ENCODE data around the gene CCBE1.
"Not testable (repeated sequence)": the region's sequence is repeated elsewhere in the genome, so short reads cannot be mapped to it uniquely, and the experiment has no call there.

CCBE1 gene

DNA sequence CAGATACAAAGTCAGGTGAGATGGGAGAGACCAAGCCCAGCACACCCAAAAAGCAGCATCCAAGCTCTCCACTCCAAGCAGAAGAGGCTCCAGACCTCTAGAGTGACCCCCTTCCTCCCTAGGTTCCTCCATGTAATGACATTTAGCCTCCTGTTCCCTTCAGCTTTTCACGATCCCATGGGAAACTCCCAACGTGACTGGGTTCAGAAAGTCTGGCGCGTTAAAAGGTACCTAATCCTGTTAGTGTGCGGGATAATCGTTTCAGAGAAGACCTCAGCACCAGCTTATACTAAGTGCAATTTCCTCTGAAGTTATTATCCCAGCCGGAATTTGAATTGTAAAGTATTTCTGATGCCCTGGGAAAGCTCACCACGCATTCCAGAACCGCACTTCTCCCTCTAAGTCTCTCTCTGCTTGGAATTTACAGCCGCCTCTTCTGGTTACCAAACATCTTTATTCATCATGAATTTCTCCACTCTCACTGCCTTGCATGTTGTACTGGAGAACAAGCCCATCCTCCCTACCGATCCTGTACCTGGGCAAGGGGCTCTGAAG, 46.9 kb downstream of the CCBE1 start:
- no peak for DNase-seq

DNA sequence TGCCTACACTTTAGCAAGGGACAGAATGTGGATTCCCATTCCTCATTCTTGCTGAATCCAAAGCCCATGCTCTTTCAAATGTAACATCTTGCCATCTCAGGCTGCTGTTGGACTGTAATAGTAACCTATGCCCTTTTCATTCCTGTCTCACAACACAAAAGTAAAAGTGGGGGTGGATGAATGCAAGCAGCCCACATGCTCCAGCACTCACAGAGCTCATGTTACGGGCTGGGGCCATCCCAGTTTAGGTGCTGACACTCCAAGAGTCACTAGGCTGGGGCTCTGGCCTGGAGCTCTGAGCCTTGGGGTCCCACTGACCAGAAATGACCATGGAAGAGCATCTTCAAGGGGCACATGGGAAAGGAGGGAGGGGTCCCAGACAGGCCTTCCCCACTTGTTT, 47.6 kb downstream of the CCBE1 start:
- DNase-seq, result no peak

DNA sequence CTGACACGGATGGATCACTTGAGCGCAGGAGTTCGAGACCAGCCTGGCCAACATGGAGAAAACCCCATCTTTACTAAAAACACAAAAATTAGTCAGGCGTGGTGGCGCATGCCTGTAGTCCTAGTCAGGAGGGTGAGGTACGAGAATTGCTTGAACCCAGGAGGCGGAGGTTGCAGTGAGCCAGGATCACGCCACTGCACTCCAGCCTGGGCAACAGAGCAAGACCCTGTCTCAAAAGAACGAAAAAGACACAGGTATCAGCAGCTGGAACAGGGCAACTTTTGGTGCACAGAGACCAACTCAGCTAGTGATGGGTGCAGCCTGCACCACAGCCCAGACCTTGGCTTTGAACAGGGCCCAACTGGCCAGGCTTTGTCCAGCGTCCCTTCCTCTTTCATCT, 48.8 kb downstream of the CCBE1 start:
- DNase-seq, result not testable (repeated sequence)

DNA sequence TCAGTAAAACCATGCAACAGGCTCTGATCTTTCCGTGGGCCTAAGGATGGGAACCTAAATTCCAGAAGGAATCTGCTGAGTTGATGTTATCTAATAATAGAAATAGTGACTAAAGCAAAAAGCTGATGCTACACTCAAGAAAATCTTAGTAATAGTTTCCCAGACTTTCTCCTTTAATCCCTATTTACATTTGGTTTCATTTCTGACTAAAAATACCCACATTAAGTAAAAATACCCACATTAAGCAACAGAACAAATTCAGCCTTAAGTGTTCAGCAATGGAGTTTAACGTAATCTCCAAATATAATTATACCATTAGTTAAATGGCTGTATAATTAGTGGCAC, 50.3 kb downstream of the CCBE1 start:
- DNase-seq, result no peak

DNA sequence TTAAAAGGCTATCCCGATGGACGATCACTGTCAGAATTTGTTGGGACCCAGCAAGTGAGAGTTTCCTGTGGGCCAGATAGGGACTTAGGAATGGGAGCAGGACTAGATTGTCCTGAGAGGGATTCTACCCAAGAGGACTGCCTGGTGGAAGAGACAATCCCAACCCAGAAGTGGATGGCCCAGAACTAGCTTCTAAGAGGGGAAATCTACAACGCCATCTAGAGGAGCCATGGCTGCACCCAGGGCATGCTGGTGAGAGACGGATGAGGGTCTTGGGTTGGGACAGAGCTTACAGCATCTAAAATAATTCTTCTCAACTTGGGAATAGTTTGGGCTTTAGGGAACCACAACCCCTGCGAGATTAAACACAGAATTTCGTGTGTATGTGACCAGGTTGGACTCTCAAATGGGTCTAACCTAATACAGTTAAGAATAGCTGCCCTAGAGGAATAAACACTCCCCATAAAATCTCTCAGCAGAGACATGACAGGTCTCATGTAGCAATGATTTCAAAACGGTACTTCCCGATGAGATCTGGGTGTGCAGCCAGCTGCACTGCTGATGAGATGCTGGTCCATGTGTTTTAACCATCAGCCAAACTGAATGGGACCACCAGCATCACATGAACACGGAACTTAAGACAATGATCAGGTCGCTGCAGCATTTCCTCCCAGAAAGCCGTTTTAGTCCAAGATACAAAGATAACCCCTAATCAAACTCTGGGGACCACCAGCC, 50.8 kb downstream of the CCBE1 start:
- no peak for DNase-seq

DNA sequence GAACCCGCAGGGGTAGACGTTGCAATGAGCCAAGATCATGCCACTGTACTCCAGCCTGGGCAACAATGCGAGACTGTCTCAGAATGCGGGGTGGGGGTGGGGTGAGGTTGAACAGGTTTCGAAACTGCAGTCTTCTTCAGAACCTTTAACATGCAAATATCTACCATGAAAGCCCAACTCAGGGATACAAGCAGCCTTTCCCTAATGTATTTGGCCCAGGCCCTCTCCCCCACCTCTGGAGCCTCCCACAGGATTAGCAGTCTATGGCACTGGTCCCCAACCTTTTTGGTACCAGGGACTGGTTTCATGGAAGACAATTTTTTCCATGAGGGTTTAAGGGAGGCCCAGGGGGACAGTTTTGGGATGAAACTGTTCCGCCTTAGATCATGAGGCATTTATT, 53.5 kb downstream of the CCBE1 start:
- no peak for DNase-seq

DNA sequence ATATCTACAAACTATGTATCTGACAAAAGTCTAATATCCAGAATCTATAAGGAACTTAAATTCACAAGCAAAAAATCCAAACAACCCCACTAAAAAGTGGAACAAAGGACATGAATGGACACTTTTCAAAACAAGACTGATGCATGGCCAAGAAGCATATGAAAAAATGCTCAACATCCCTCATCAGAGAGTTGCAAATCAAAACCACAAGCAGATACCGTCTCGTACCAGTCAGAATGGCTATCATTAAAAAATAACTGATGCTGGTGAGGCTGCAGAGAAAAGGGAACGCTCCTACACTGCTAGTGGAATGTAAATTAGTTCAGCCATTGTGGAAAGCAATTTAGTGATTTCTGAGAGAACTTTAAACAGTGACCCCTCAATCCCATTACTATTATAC, 56.5 kb downstream of the CCBE1 start:
- DNase-seq, result no peak

DNA sequence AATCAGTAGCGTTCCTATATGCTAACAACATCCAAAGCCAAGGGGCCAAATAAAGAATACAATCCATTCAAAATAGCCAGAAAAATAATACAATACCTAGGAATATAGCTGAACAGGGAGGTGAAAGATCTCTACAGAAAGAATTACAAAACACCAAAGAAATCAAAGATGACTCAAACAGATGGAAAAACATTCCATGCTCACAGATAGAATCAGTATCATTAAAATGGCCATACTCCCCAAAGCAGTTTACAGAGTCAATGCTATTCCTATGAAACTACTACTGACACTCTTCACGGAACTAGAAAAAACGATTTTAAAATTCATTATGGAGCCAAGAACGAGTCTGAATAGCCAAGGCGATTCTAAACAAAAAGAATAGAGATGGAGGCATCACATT, 57.4 kb downstream of the CCBE1 start:
- DNase-seq, result no peak

DNA sequence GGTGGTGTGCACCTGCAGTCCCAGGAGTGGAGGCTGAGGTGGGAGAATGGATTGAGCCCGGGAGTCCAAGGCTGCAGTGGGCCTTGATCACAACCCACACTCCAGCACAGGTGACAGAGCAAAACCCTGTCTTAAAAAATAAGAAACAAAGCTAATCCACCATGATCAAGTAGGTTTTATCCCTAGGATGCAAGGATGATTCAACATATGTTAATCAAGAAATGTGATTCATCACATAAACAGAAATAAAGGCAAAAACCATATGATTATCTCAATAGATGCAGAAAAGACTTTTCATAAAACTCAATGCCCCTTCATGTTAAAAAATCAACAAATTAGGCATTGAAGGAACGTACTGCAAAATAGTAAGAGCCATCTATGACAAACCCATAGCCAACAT, 58.1 kb downstream of the CCBE1 start:
- DNase-seq, result no peak

DNA sequence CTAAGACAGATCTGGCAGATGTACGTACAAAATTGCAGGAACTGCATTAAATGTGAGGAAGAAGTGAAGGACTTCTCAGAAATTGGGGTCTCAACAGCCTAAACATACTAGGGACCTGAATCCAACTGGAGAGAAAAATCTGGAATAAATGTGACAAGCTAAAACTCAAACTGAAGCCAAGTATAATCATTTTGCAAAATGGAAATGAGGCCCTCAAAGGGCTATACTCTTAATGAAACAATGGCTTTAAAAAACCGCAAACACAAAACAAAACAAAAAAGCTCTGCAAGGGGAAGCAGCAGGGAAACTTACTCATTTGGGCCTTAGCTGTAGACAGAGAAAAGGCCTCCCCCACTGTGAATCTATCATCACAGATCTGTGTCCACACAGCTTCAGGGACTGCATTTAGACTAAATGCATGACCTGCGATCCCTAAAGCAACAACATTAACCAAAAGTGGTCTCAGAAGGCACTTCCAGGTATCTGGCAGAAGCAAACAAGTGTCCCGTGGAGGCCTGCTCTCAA, 63.2 kb downstream of the CCBE1 start:
- no peak for DNase-seq

DNA sequence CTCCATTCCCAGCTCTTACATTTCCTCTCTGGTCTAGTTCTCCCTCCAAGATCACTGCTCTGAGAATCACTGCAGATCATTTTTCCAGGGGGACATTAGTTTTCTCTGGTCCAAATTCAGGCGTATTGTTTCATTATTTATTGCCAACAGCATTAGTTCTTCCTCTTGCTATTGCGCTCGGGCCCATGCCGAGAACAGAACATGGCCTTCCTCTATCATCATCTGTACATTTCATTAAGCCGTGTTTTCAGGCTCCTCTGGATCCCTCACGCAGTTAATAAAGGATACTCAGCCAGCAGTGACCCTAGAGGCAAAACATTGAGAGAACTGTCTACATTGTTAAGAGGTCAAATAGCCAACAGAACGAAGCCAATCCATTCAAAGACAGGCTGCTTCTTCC, 63.9 kb downstream of the CCBE1 start:
- DNase-seq, result no peak

DNA sequence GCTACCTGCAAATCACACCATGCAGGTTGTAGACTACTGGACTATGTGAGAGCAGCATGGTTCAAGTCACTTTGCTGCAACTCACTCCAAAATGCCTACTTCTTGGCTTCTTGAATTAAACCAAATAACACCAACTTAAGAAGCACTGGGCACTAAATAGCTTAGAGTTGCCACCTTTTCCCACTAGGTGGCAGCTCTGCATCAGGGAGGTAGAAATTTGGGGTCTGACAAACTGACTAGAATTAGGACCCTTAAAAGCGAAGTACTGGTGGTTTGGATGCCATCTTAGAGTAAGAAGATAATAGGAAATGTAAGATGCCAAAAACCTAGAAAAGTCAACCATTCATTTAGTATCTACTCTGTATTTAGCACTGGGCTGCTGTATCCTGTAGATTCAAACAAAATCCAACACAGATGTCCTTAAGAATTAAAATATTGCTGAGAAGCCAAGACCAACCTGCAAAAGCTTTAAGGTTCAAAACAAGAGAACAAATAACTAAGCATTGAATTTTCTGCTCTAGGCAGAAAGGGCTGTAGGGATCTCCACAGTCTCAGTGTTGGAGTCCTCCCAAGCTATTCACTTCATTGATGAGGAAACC, 65.5 kb downstream of the CCBE1 start:
- DNase-seq, result no peak

DNA sequence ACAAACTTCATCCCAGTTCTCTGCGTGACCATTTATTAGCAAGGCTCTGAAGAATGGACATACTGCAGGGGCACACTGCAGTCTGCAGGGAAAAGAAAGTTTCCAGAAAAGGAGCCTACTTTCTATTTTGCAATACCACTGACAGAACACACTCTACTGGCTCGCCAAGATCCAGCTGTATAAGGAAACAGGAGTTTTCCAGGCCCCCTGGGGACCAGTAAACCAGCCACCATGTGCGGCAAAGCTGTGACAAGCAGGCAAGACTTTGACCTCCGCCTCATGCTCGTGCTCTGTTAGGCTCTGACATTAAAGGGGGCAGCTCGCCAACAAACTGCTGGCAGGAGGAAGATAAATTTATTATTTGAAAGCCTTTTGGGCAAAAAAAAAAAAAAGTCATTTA, 67.3 kb downstream of the CCBE1 start:
- no peak for DNase-seq

DNA sequence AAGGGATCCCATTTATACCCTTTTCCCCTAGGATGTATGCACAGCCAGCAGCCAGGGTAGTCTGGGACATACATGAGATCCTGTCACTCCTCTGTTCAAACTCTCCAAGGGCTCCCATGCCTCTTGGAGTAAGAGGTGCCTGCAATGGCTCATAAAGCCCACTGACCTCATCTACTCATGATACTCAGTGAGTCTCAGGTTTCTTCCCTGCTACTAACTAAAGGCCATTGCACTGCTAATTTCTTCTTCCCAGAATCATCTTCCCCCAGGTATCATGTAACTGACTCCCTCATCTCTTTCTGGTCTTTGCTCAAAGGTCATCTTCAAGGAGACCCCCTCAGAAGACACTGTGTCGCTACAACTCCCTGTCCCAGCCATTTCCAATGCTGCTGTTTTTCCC, 68.2 kb downstream of the CCBE1 start:
- DNase-seq, result no peak

DNA sequence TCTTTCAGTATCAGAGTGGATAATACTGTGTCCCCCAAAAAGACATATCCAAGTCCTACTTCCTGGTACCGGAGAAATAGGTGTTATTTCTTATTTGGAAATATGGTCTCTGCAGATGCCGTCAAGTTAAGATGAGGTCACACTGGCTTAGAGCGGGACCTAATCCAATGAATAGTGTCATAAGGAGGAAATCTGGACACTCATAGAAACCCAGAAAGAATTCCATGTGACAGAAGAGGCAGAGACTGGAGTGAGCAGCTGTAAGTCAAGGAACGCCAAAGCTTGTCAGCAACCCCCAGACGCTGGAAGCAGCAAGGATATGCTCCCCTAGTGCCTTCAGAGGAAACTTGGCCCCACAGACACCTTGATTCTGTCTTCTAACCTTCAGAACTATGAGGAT, 69.8 kb downstream of the CCBE1 start:
- DNase-seq, result no peak

DNA sequence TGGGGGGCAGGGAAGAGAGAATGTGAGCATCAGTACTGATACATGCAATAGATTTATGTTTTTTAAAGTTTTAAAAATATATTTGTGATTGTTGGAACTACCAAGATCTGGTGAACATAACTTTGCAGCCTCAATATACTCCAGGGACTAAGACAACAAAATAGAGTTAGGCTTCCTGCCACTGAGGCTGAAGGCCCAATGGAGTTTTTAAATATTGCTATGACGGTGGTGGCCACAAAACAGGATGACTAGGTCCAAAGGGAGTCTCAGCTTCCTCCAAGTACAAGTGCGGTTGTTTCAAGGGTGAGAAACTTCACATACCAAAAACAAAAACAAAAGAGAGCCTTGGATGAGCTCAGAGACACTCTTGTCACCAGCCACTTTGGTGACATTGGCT, 72.9 kb downstream of the CCBE1 start:
- DNase-seq, result no peak

DNA sequence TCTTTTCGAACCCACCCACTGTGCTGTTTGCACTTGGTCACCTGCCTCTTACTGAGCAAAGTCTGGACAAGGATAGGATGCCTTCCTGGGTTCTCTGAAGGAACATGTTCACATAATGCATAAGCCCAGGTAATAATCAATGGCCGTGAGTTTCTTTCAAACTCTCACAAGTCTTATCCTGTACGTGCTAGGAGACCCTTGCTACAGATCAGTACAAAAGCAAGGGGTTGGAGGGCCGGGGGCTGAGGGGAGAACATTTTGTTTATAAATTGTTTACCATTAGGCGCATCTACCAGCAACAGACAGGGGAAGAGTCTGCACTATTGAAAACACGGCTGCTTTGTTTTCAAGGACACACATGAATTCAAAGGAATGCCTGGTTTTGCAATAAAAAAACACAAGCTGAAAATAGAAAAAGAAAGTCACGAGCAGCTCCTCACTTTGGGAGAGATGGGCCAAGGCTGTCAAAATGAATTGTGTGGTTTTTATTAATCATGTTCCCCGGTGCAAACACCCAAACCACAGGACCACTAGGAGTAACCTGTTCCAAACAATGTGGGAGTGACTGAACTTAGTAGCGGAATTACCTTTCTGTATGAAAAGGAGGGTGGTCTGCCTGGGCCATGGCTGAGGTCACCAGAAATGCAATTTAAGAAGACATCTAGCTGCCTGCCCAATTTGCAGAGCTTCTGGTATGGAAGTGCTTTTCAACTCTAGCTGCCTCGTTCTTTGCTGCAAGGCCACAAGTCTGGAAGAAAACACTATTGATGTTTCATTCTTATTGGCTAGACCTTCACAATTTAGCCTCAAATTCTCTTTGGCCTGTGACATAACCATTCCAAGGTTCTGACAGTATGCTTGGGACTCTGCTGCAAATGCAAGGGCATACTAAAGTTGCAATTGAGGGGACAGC, 73.5 kb downstream of the CCBE1 start:
- no peak for DNase-seq

DNA sequence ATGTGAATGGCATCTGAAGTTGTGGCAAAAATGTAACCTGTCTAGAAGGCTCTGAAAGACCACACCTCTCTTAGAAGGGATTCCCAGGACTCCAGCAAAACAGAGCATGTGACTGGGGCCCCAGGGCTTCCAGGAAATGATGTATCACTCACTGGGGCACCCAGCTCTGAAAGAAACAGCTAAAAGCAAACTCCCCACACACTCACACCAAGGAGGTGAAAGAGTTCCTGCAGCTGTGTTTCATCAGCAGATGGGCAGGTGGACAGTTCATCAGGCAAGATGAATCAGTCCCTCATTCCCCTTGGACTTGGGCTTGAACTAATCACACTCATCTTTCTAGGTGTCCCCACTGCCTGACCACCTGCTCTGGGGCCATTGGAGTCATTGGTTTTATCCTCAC, 76.2 kb downstream of the CCBE1 start:
- DNase-seq, result no peak

DNA sequence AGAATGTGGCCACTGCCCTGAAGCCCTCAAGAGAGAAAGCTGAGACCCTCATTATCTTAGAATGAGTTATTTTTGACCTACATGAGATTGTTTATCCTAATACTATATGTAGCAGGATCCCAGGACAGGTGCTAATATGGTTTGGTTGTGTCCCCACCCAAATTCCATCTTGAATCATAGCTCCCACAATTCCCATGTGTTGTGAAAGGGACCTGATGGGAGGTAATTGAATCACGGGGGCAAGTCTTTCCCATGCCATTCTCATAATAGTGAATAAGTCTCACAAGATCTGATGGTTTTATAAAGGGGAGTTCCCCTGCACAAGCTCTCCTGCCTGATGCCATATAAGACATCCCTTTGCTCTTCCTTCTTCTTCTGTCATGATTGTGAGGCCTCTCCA, 76.8 kb downstream of the CCBE1 start:
- no peak for DNase-seq

DNA sequence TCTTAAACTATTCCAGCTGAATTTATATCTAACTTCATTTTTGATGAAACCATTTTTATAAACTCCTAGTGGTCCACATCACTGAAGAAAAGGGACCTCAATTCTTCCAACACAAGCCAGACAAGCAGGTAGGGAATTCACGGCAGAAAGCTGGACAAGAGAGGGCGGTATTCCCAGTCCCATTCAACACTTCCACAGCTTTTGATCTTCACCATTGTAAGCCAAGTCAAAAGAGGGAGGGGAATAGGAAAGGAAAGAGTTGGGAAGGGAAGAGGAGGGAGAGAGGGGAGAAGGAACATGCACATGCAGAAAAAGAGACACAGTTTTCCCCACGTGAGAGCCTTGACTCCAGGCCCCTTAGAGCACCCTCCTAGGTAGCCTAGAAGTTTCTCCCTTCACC, 77.4 kb downstream of the CCBE1 start:
- no peak for DNase-seq

DNA sequence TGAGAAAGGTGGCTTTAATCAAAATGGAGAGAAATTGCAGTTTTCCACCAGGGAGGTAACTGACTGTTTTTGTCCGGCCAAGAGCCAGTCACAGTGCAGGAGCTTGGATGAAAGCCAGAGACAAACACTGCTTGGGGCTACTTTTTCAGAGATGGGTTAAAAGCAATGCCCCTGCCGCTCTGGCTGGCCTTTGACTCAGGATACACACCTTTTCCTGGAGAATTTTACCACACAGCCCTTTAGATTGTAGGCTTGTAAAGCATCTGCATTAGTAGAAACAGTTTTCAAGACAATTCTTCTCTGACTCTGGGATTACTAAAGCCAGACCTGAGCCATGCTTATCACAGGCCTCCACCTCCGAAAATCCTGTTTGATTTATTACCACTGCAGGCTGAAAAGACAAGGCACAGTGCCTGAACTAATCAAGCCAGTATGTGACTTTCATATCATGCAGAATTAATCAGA, 79.7 kb downstream of the CCBE1 start:
- no peak for DNase-seq

DNA sequence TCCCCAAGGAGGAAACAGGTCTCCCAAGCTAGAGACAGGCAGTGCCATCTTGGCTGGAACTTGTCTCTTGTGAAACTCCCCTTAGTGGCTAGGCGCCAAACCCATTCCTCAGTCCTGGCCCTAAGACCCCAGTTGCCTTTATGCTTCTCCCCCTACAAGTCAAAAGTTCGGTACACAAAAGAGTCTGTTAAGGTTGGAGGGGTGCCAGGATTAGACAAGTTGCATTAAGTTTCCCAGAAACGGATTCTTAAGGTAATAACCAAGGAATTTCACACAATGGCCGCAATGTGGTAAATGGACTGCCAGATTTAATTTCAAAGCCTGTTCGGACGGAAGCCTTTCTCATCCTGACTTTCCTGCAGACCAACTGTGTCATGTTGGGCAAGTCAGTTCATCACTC, 80.7 kb downstream of the CCBE1 start:
- no peak for DNase-seq

DNA sequence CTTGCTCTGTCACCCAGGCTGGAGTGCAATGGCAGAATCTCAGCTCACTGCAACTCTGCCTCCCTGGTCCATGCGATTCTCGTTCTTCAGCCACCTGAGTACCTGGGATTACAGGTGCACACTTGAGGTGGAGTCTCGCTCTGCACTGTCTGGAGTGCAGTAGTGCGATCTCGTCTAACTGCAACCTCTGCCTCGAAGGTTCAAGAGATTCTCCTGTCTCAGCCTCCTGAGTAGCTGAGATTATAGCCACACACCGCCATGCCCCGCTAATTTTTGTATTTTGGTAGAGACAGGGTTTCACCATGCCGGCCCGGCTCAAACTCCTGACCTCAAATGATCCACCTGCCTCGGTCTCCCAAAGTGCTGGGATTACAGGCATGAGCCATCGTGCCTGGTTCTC, 83.3 kb downstream of the CCBE1 start:
- DNase-seq, result no peak

DNA sequence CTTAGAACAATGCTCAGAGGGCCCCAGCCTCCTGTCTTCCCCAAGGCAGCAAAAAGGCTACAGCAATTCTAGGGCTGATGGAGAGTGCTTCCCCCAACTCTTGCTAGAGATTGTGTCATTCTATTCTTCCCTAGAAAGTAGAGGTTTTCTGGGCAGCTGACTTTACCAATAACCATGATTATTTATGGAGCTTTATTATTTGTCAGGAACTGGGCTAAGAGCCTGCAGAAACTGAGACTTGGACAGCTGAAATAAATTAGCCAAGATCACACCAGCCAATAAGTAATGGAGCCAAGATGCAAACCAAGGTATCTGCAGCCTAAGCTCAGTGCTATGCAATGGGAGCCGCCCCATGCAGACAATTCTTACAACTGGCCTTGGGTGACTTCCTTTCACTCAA, 84.8 kb downstream of the CCBE1 start:
- no peak for DNase-seq

All from retina (tissue), 1 donor.